ENCODE results near the gene STRIT1.
"Not testable (repeated sequence)": the region's sequence is repeated elsewhere in the genome, so short reads cannot be mapped to it uniquely, and the experiment has no call there.

Gene STRIT1

DNA sequence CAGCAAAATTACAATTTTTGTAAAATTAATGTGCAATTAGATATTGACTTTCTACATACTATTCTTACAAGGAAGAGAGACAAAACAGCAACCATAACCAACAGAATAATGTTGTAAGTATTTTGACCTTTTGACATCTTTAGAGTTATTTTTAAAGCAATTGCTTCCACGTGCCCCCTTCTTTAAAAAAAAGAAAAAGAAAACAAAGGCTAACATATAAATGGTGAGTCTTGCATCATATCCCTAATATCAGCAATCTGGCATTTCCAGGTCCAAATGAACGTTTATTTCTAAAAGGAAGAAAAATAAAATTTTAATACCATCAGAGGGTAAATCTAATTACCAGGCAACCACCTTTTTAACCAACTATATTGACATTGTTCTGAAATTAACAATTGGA is 19.3 kb upstream of the STRIT1 start:
- DNase-seq: no peak

DNA sequence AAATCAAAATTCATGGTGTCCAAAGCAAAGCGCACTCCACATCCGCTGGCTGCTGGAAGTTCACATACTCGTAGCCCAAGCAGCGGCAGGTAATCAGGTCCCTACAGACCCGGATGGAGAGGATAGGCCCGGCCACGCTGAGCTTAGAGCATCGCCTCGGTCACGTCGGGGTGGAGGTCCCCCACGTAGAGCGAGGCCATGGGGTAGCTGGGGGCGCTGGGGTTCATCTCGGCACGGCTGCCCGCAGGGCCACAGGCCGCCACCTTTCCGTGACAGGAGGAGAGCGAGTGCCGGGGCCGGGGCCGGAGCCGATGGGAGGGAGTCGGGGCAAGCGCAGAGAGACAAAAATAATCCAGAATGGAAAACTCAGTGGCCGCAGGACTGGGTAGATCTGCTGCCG is 16.1 kb upstream of the STRIT1 start:
- no peak for DNase-seq

DNA sequence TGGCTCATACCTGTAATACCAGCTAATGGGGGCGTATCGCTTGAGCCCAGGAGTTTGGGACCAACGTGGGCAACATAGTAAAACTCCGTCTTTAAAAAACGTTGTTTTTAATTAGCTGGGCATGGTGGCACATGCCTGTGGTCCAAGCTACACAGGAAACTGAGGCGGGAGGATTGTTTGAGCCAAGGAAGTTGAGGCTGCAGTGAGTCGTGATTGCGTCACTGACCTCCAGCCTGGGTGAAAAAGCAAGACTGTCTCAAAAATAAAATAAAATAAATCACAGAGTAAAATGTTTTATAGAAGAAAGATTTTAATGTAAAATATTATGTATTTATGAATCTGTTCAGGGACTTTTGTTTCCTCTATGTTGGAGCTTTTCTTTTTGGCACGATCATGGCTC is 15.3 kb upstream of the STRIT1 start:
- no peak for DNase-seq

DNA sequence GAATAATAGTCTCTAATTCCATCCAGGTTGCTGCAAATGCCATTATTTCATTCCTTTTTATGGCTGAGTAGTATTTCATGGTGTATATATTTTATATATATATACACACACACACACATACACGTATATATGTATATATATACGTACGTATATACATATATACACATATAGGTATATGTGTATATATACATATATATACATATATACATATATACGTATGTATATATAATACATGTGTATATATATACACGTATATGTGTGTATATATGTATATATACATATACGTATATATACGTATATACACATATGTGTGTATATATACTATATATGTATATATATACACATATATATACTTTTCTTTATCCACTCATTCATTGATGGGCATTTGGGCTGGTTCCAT is 13.7 kb upstream of the STRIT1 start:
- DNase-seq: no peak

DNA sequence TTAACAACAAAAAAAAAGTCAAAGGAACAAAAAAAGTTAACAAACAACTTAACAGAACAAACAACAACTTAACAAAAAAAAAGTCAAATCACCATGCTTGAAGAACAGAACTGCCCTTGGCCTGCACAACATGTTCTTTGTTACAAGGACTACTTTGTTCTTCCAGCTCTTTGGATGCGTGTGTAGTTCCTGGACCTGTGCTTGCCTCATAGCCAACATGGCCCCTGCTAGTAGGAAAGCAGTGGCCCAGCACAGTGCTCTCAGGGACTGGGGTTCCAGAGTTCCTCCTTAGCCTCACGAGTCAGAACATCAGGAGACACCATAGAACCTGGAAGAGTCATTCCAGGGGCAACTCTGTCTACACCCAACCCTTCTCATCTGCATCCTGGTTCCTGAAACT is 10.9 kb upstream of the STRIT1 start:
- no peak for DNase-seq

DNA sequence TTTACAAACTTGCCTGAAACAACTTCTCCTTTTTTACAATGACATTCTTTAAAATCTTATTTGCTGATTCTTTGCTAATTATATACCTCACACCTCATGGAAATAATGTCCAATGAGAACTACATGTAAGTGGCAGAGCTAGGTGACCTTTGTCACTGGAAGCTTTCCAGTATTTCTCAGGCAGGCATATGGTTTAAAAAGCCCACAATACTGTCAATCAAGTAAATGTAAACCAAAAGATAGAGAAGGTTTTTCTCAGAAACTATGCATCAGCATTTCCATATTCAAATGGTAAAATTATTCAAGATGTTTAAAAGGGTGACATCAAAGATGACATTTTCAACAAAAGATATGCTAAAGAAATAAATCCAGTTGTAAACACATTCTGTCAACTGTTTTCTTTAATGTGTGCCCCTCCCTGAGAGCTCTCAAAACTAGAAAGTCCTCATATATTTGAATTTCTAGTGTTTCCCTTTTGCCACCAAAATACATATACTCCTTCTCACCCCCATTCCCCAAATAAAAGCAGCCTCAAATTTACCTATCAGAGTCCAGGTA is 10.1 kb upstream of the STRIT1 start:
- no peak for DNase-seq

DNA sequence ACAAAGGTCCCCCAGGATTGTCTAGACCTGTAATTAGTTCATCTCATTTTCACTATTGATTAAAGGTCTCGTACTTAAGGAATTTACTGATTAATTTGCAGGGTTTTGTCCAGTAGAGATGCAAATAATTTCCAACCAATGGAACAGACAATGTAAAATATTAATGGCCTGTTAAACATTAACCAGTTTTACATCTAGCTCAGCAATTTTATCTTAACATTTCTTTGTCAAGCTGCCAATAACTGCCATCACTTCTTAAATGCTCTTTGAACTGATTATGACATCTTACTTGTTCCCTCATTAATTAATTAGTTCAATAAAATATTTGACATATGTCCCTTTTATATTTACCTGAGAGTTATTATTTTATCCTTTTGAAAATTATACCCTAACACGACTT is 9.4 kb upstream of the STRIT1 start:
- DNase-seq: no peak

DNA sequence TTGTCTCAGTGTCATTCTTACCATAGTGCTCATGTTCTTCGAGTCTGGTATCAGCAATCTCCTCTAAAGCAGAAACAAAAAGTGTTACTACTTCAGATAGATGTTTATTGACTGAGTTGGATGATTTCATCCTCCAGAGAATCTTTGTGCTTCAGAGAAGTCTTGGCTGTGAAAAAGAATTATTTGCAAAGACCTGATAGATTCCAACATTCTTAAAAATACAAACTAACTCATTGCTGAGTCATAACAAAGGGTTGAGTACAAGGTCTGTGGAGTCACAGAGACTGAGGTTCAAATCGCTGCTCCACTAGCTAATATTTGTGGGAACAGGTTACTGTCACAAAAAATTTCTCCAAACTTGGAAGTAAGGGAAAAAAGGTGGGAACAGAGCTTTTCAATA is 9.0 kb upstream of the STRIT1 start:
- no peak for DNase-seq

DNA sequence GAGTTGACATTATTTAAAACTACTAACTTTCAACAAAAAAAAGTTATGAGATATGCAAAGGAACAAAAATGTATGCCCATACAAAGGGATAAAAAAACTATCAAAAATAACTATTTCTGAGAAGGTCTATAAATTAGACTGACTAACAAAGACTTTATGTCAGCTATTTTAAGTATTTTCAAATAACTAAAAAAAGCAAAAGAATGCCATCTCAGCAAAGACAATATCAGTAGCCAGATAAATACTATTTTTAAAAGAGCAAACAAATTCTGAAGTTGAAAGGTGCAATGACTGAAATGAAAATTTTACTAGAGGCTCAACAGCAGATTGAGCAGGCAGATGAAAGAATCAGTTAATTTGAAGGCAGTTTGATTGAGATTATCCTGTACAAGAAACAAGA is 3.6 kb upstream of the STRIT1 start:
- DNase-seq: no peak

DNA sequence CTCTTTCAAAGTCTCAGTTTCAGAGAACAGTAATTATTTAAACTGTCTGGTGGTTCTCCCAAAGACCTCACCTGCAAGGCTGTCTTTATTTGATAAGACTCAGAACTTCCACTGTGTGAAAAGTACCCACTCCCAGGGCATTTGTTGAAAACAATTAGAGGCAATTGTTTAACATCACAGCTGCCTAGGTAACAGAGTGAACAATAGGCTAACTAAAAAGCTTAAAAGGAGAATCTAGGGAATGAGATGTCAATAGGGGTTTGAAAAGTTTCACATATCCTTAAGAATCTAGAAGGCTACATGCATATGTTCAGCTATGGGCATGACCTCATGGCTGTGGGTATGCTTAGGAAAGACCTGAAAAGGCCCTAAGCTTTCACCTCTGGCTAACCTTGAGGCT is 2.9 kb upstream of the STRIT1 start:
- DNase-seq: no peak

DNA sequence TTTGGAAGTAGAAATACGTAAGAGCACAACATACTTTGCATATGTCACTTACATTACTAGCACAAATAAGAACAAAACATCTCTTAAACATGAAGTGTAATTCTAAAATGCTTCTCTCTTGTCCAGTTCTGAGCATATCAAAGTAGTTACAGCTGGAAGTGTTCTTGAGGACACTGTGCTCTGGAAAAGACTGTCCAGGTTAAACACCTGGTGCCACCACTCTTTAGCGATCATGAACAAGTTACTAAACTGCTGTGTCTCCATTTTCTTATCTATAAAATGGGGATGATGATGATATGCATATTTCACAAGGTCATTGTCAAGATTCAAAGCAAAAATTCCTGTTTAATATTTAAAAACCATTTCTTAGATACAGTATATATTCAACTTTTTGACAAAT is 790 bp downstream of the STRIT1 start:
- DNase-seq: no peak

DNA sequence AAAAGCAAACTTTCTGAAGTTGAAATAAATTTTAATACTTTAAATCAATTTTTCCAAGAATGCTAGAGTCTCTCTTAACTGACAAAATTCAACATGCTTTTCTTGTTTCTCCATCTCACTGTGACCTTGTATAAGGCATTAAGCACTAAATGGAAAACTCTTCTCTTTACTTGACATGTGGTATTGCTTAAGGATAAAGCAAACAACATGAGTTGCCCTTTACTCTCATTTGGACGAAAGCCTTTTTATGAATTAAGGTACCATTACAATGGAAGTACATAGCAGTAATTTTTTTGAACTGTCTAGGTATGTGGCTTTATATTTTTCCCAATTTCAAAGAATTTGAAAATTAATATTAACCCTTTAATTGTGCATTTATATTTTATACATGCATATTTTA is 1.4 kb downstream of the STRIT1 start:
- no peak for DNase-seq

DNA sequence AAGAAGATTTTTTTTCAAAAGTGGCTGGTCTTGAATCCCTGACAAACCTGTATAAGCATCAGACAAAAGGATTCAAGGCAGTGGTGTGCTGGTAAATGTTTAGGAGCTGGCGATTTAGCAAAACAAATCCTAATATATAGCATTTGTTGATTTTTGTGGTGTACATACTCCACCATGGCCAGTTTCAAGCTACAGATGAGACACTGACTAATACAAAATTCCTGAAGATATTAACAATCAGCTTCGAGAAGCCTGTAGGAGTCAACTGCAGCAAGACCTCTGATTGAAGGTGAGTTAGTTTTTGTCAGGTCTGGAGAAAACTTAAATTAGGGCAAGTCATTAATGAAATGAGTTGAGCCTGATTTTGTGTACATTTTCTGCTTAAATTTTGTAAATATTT is 6.7 kb downstream of the STRIT1 start:
- DNase-seq: no peak

DNA sequence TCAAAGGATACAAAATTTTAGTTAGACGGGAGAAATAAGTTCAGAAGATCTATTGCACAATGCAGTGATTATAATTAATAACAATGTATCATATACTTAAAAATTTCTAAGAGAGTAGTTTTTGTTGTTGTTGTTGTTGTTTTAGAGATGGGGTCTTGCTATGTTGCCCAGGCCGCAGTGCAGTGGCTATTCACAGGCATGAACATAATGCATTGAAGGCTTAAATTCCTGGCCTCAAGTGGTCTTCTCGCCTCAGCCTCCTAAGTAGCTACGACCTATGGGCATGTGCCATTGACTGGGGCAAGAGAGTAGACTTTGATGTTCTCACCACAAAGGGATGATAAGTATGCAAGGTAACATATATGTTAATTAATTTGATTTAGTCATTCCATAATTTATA is 7.5 kb downstream of the STRIT1 start:
- no peak for DNase-seq

DNA sequence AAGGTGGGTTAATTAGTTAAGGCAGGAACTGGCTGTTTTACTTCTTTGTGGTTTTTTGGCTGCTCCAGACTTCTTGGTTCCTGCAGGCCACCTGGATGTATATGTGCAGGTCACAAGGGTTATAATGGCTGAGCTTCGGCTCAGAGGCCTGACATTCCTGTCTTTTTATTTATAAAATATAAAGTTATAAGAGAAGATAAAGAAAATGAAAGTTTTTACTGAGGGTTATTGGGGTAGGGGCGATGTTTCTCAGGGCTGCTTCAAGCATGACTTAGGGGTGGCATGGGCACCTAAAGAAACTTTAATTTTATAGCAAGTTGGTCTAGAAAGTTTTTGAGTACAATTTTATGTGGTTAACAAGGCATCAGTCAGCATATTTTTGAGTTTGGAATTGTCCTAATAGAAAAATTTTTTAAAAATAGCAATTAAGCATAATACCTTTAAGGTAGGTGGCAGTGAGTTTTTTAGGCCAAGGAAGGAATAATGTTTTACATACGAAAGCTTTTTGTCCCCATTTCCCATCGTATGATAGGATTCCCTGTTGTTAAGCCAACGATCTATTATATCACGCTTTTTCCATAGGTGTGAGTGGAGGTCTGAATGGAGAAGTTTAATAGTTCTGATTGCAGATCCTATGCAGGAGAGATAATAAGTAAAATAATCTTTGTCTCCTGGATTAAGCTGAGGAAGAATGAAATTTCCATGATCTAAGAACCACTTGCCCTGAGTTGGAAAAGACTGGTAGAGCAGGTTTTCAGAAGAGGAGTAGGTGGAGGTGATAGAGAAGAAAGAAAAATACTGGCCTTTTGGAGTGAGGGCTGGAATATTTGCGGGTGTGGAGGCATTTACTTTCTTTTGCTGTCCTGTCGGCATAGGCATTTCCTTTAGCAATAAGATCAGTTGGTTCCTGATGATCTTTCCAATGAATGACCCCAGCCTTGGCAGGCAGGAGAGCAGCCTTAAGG is 10.1 kb downstream of the STRIT1 start:
- DNase-seq: no peak

DNA sequence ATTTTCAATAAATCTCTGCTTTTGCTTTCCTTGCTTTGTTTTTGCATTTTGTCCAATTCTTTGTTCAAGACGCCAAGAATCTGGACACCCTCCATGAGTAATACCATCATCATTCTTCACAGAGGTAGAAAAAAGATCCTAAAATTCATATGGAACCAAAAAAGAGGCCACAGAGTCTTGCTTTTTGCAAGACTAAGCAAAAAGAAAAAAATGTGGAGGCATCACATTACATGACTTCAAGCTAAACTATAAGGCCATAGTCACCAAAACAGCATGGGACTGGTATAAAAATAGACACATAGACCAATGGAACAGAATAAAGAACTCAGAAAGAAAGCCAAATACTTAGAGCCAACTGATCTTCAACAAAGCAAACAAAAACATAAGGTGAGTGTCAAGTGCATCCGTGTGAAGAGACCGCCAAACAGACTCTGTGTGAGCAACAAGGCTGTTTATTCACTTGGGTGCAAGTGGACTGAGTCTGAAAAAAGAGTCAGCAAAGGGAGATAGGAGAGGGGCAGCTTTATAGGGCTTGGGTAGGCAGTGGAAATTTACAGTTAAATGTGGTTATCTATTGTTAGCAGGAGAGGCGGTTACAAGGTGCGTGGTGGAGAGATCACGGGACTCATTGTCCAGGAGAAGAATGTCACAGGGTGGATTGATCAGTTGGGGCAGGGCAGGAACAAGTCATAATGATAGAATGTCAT is 10.9 kb downstream of the STRIT1 start:
- no peak for DNase-seq

DNA sequence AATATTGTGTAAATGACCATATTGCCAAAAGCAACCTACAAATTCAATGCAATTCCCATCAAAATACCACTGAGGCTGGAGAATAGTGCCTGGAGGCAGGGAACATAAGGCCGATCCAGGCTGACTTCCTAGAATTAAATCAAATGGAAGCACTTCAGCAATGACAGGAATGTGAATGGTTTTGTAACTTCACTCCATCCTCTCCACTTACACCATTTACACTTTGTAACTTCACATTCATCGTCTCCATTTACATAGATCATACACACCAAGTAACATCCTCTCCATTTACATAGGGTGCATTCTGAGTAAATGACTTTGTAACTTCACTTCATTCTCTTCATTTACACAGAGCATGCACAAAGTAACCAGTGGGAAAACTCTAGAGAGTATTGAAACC is 11.6 kb downstream of the STRIT1 start:
- no peak for DNase-seq

DNA sequence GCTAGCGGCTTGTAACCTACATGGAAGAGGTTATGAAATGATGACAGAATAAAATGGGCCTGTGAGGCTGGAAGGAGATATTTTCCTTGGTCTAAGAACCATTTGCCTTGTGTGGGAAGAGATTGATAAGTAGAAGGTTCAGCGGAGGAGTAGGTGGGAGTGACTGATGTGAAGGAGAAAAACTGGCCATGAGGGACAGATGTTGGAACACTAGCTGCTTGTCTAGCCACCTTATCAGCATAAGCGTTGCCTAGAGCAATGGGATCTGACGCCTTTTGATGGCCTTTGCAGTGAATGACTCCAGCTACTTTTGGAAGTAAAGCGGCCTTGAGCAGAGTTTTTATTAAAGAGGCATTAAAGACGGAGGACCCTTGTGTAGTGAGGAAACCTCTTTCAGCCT is 17.4 kb downstream of the STRIT1 start:
- DNase-seq: not testable (repeated sequence)

DNA sequence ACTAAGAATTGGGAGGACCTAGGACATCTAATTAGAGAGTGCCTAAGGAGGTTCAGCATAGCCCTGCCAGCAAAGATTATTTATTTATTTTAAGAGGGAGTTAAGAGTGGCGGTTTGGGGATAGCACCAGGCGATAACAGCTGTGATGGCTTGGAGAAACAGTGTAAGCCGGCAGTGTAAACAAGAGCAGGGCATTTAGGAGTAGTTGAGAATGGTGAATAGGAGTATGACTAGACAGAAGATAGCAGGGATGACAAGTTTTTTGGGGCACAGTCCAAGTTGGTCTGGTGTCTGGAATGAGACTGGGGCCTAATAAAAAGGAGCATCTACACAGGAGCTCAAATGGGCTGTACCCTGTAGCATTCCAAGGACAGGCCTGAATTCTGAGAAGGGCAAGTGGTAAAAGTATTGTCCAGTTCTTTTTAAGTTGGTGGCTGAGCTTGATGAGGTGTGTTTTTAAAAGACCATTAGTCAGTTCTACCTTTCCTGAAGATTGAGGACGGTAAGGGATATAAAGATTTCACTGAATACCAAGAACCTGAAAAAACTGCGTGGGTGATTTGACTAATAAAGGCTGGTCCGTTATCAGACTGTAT is 18.2 kb downstream of the STRIT1 start:
- DNase-seq: not testable (repeated sequence)

DNA sequence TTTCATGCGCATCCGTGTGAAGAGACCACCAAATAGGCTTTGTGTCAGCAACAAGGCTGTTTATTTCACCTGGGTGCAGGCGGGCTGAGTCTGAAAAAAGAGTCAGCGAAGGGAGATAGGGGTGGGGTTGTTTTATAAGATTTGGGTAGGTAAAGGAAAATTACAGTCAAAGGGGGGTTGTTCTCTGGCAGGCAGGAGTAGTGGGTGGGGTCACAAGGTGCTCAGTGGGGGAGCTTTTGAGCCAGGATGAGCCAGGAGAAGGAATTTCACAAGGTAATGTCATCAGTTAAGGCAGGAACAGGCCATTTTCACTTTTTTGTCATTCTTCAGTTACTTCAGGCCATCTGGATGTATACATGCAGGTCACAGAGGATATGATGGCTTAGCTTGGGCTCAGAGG is 19.0 kb downstream of the STRIT1 start:
- DNase-seq: not testable (repeated sequence)

DNA sequence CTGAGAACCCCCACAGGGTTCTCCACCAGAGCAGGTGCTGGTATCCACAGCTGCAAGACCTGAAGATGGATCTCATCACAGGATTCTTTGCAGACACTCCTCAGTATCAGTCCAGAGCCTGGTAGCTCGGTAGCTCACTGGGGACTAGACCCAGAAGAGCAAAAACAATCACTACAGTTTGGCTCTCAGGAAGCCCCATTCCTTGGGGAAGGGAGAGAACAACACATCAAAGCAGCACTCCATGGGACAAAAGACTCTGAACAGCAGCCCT is 22.2 kb downstream of the STRIT1 start:
- no peak for DNase-seq

DNA sequence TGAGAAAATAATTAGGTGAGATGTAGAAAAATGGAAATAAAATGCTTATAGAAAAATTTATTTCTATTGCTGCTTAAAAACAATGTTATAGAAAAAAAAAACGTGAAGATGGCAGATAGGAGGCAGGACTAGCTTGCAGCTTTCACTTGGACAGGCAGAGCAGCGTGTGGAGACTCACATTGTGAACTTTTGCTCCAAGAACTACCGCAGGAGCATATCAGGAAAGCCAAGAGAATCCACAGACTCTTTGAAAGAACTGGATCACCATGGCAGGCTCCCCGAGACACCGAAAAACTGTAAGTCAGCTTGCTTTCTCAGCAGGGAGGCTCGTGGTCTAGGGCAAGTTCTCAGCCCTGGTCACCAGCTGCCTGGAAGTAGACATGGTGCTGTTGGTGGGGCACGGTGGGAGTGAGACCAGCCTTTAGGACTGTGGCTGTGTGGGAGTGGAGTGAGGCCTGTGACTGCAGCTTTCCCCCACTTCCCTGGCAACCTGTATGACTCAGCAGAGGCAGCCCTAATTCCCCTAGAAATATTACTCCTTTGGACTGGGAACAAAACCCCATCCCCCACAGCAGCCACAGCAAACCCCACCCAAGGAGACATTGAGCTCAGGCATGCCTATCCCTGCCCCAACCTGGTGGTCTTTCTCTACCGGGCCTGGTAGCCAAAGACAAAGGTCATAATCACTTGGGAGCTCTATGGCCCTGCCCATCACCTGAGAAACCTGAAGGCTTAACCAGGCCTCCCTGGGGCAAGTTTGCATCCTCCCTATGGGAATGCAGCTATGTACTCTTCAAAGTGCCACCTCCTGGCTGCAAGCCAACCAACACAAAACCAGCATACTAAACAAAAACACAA is 22.8 kb downstream of the STRIT1 start:
- DNase-seq: no peak

DNA sequence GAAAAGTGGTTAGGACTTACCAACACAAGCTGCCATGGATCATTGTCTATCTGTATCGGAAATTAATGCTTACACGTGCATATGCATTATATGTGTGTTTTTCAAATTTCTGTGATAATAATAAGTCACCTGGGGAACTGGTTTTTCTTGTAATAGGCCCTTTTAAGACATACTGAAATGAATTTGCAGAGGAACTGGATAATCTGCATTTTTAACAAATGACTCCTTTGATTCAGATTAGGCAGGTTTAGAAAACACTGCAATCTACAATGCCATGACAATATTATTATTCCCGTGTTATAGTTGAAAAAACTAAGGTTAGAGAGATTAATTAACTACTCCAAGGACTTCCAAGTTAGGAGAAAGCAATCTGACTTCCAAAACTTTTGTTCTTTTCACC is 23.4 kb downstream of the STRIT1 start:
- no peak for DNase-seq

Measured in NCI-H2029 treated with DMSO at 0.1 percent for 48 hours (cell line).